Ascending aorta (tissue), 2 donors: ENCODE data around the gene KRR1. TPM values are rescaled to one million over a fixed set of nuclear protein-coding genes. Genes with fewer than 3 reads are reported as not detected.
A peak's percentile ranks its signal among the peaks of the same experiment; 100 is the strongest.

ENCODE experiments used
- DNase-seq, 2 donors: peaks; one replicate each; pipeline ENCODE4 v3.0.0-alpha.2; 2019; ENCODE audit warnings: low spot score in 2 of 2
- H3K27ac ChIP-seq, 2 donors: fragments of 200-600 bp; sonication (generic); one replicate each; pipeline ENCODE4 v1.5.1; 2016 to 2017; ENCODE audit warnings: mild to moderate bottlenecking in 1 of 2
- H3K27me3 ChIP-seq: fragments of 200-600 bp; sonication (generic); one replicate; pipeline ENCODE4 v1.5.1; 2017
- H3K36me3 ChIP-seq, 2 donors: fragments of 200-600 bp; sonication (generic); one replicate each; pipeline ENCODE4 v1.5.1; 2016
- H3K4me1 ChIP-seq, 2 donors: fragments of 200-600 bp; sonication (generic); one replicate each; pipeline ENCODE4 v1.5.1; 2016 to 2017; ENCODE audit warnings: mild to moderate bottlenecking in 1 of 2
- H3K4me3 ChIP-seq, 2 donors: fragments of 200-600 bp; sonication (generic); one replicate each; pipeline ENCODE4 v1.5.1; 2016 to 2017; ENCODE audit warnings: mild to moderate bottlenecking in 1 of 2
- H3K9me3 ChIP-seq, 2 donors: fragments of 200-600 bp; sonication (generic); one replicate each; pipeline ENCODE4 v1.5.1; 2016
- intact Hi-C: fragments of 100-400 bp; cut with DNase I; formaldehyde crosslinking; loops from one replicate; pipeline ENCODE4 v1.15.1; 2023
- total RNA-seq: library from RNA; depleted of rRNA; stranded (reverse); fragments of >200 nt; gene quantifications from one replicate; pipeline ENCODE4 v1.1.0, GENCODE V29; 2016
- TF ChIP-seq, protein P1 (sequence below), 3 experiments: fragments of 200-600 bp in 2 of 3; fragments of 450-650 bp in 1 of 3; sonication (generic) in 2 of 3; IDR thresholded peaks; one replicate each; pipeline ENCODE4 v1.5.1; 2016 to 2019; ENCODE audit warnings: antibody characterized with exemption in 3 of 3, mild to moderate bottlenecking in 1 of 3, moderate library complexity in 1 of 3

KRR1 gene
- total RNA-seq, 1 donor from 2014 or later = 23.9 TPM

DNA sequence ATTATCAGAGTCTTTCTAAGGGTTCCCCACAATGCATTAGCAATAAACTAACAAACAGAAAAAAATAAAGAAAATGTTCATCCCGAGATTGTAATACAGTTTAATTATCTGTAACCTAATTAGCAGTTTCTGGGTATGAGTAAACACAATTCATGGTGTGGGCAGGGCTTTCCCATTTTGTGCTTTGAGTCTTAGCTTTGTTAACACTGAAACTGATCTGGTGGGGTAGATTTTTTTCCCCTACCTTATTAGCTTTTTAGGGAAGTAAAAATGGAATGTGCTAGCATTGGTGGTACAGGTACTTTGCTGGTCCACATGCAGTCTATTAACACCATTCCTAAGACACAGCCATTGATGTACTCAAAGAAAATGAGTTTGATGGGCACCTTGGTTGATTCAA is 18.4 kb upstream of the KRR1 start:
- TF ChIP-seq, protein P1, sequence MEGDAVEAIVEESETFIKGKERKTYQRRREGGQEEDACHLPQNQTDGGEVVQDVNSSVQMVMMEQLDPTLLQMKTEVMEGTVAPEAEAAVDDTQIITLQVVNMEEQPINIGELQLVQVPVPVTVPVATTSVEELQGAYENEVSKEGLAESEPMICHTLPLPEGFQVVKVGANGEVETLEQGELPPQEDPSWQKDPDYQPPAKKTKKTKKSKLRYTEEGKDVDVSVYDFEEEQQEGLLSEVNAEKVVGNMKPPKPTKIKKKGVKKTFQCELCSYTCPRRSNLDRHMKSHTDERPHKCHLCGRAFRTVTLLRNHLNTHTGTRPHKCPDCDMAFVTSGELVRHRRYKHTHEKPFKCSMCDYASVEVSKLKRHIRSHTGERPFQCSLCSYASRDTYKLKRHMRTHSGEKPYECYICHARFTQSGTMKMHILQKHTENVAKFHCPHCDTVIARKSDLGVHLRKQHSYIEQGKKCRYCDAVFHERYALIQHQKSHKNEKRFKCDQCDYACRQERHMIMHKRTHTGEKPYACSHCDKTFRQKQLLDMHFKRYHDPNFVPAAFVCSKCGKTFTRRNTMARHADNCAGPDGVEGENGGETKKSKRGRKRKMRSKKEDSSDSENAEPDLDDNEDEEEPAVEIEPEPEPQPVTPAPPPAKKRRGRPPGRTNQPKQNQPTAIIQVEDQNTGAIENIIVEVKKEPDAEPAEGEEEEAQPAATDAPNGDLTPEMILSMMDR (IDR thresholded peaks at IDR 0.05) = no peak
- no peak overlapping the region for H3K27ac ChIP-seq
- H3K27me3 ChIP-seq = no peaks in the 10 kb centered on the region
- H3K4me1 ChIP-seq = no peaks in the 10 kb centered on the region
- intact Hi-C loops = loop anchor here (10.0 kb wide), 1 partner anchor 925 kb away; no protein-coding TSS in a partner anchor
- no peak overlapping the region for H3K4me3 ChIP-seq
- H3K36me3 ChIP-seq = no peaks in the 10 kb centered on the region
- H3K9me3 ChIP-seq = no peaks in the 10 kb centered on the region
- DNase-seq = no peak

DNA sequence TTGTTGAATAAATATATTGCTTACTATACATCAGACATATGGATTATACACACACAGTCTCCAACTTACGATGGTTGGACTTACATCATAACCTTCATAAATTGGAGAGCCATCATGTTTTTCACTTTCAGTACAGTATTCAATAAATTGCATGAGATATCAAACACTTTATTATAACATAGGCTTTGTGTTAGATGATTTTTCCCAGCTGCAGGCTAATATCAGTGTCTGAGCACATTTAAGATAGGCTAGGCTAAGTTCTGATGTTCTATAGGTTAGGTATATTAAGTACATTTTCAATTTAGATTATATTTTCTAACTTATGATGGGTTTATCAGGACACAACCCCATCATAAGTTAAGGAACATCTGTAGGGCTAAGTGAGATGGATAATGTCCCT is 17.9 kb upstream of the KRR1 start:
- DNase-seq = no peak
- Histone ChIP-seq H3K27ac (no peak overlapping the region), H3K4me1 (no peaks in the 10 kb centered on the region), H3K36me3 (no peaks in the 10 kb centered on the region), H3K27me3 (no peaks in the 10 kb centered on the region), H3K9me3 (no peaks in the 10 kb centered on the region), H3K4me3 (no peak overlapping the region)
- TF ChIP-seq, protein P1 (IDR thresholded peaks at IDR 0.05) = no peak
- intact Hi-C loops = loop anchor here (10.0 kb wide), 1 partner anchor 925 kb away; no protein-coding TSS in a partner anchor

DNA sequence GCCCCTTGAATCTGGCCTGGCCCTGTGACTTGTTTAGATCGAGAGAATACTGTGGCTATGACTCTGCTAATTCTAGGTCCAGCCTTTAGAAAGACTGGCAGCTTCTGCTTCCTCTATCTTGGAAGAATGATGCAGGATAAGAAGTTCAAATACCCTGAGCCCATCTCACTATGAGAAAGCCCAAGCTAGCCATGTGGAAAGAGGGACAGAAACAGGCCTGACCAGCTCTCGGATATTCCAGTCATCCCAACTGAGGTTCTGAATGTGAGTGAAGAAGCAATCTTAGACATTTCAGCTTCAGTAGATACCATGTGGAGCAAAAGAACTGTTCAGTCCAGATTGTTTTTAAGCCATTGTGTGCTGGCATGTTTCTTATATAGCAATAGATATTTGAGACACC is 17.3 kb upstream of the KRR1 start:
- Histone ChIP-seq H3K36me3 (no peaks in the 10 kb centered on the region), H3K27ac (no peak overlapping the region), H3K4me3 (no peak overlapping the region), H3K27me3 (no peaks in the 10 kb centered on the region), H3K9me3 (no peaks in the 10 kb centered on the region), H3K4me1 (no peaks in the 10 kb centered on the region)
- intact Hi-C loops = loop anchor here (10.0 kb wide), 1 partner anchor 926 kb away; no protein-coding TSS in a partner anchor
- DNase-seq = no peak
- TF ChIP-seq, protein P1 (IDR thresholded peaks at IDR 0.05) = no peak

DNA sequence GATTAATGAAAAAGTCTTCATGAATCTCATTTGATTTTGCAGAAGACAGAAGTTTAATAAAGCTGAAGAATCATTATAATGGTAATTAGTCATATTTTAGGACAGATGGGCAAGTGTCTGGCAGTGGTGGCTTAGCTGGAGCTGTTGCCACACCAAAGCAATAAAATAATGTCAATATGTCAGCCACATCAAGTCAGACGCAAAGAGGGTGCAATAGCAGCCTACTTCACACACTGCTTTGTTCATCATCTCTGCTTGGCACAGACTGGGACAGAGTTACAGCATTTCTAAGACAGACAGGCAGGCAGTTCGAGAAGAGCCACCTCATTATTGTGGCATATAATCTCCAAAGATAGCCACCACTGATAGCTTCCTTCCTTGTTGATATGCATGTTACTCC is 16.9 kb upstream of the KRR1 start:
- H3K4me3 ChIP-seq = no peak overlapping the region
- H3K27me3 ChIP-seq = no peaks in the 10 kb centered on the region
- TF ChIP-seq, protein P1 (IDR thresholded peaks at IDR 0.05) = no peak
- no peaks in the 10 kb centered on the region for H3K36me3 ChIP-seq
- H3K4me1 ChIP-seq = no peaks in the 10 kb centered on the region
- intact Hi-C loops = loop anchor here (10.0 kb wide), 1 partner anchor 927 kb away; no protein-coding TSS in a partner anchor
- no peak for DNase-seq
- no peaks in the 10 kb centered on the region for H3K9me3 ChIP-seq
- no peak overlapping the region for H3K27ac ChIP-seq

DNA sequence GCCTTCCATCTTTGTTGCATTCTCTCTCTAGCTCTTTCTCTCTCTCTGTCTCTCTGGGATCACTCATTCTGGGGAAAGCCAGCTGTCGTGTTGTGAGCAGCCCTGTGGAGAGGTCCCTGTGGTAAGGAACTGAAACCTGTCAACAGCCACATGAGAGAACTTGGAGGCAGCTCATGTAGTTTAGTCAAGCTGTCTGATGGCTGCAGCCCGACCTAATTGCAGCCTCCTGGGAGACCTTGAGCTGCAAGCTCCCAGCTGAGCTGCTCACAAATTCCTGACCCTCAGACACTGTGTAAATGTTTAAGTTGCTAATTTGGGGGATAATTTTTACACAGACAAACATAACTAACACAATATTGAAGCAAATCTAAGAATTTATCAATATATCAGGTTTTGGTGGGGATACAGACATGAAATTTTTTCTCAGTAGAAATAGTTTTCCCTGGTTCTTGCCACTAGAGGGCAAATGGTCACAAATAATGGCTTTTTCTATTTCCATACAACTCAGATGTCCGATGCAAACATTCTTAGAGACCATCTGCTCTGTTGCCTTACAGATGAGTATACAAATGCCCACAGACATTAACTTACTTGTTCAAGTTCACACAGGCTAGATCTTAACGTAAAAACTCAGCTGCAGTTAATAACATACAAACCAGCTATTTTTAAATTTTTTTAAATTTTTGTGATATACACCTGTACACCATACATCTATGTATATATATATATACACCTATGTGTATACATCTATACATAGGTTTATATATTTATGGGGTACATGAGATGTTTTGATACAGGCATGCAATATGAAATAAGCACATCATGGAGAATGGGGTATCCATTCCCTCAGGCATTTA is 15.5 kb upstream of the KRR1 start:
- H3K9me3 ChIP-seq = no peaks in the 10 kb centered on the region
- TF ChIP-seq, protein P1 (IDR thresholded peaks at IDR 0.05) = peak; percentile 37 to 72 (median 37)
- no peak for DNase-seq
- H3K36me3 ChIP-seq = no peaks in the 10 kb centered on the region
- no peaks in the 10 kb centered on the region for H3K27me3 ChIP-seq
- H3K4me1 ChIP-seq = no peaks in the 10 kb centered on the region
- no peak overlapping the region for H3K4me3 ChIP-seq
- intact Hi-C loops = loop anchor here (1.0 to 10.0 kb wide), 2 partner anchors 510 to 928 kb away; no protein-coding TSS in a partner anchor
- no peak overlapping the region for H3K27ac ChIP-seq
